RKO (cell line): ENCODE measurements around the gene IL24.
A peak's percentile ranks its signal among the peaks of the same experiment; 100 is the strongest.
"Not testable (repeated sequence)": the region's sequence is repeated elsewhere in the genome, so short reads cannot be mapped to it uniquely, and the experiment has no call there.

ENCODE experiments used
- DNase-seq: peaks from one replicate; pipeline ENCODE4 v3.0.0-alpha.2; 2016; ENCODE audit warnings: low spot score

The IL24 gene

DNA sequence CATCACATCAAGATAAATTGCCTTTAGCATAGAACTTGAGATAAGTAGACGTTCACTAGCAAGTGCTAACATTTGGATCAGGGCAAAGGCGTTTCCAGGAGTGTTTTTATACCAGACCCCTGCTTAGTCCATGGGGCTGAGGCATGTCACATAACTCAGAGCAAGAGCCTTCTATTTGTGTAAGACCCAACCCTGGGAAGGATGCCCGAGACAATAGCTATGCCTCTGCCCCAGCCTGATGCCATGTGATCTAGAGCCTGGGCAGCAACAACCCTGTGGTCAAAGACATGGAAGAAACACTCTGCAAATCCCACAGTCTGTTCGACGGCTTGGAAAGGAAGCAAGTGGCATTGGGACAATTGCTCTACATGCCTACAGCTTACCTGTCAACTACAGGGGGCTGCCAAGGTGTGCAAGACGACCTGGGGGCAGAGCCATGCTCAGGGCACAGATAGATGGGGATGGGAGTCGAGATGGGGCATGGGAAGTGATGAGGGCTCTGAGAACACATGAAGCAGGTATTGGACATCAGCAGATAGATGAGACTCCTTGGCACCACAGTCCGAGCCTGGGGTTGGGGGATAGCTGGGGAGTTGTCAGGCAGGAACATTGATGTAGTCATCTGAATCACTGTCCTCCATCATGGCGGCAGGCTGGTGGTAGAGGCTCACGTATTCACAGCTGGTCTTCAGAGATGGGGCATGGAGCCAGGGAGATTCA is 7.3 kb downstream of the IL24 start:
- no peak for DNase-seq

DNA sequence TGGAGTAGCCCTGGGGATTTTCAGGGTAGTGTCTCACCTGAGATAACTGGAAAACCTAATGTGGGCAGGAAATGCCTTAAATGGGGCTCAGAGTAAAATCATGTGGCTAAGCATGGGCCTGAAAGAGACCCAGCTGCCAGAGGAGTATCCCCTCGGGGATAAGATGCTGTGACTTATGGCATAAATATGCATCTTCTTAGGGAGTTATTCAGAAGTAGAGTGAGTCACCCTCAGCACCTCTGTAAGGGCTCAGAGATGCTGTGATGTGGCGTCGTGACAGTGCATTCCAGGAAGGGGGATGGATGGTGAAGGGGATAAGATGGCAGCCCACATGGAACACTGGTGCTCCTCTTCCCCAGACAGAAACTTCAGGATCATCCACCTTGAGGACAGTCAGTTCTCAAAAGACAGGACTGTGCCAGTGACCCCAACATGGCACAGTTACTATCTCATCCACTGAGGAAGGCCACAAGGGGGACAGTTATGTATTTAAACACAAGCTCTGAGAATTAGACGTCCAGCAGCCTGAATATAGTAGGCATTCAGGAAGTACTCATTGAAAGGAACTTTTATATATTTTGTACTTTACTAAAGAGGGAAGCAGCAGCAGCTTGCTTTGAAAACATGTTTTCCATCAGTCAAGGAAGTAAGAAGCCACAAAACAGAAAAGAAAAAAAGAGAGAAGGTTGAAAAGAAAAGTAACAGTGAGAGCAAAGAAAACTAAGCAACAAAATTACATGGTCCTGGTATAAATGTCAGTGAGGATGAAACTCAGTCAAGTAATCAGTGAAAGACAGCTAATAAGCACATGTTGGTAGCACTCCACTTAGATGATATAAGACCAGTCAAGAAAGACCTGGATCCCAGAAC is 8.3 kb downstream of the IL24 start:
- peak; percentile 63 for DNase-seq

- no peak for DNase-seq
These were observed 10.2 kb downstream of the IL24 start for GRCh38 chr1:206907304-206907991.

GRCh38 chr1:206908038-206908437 is 10.8 kb downstream of the IL24 start:
- DNase-seq, result no peak

GRCh38 chr1:206909161-206909882 is 12.1 kb downstream of the IL24 start:
- no peak for DNase-seq

- no peak for DNase-seq
These were observed 12.7 kb downstream of the IL24 start for GRCh38 chr1:206909883-206910318.

DNA sequence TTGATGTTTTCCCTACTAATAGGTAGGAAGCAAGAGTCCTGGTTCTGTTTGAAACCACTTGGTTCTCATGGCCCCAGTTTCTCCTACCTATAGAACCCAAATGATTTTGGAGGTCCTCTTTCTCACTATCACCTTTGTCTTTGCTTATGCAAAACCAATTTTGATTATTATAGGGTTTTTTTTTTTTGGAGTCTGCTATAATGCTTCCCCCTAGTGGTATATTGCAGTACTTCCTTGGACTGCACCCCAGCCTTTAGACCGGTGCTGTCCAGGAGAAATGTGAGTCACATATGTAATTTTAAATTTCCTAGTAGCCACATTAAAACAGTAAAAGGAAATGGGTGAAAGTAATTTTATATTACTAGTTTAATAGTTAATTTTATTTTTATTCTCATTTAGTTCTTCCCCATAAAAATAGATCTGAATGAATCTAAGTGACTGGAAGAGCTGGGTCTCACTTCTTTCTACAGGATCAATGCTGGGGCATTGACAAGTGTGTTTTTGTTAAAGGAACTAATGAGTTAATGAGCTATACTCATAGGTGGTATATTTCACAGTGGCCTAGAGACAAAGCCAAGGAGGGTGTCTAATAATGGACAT is 13.9 kb downstream of the IL24 start:
- DNase-seq, result peak; percentile 70

DNA sequence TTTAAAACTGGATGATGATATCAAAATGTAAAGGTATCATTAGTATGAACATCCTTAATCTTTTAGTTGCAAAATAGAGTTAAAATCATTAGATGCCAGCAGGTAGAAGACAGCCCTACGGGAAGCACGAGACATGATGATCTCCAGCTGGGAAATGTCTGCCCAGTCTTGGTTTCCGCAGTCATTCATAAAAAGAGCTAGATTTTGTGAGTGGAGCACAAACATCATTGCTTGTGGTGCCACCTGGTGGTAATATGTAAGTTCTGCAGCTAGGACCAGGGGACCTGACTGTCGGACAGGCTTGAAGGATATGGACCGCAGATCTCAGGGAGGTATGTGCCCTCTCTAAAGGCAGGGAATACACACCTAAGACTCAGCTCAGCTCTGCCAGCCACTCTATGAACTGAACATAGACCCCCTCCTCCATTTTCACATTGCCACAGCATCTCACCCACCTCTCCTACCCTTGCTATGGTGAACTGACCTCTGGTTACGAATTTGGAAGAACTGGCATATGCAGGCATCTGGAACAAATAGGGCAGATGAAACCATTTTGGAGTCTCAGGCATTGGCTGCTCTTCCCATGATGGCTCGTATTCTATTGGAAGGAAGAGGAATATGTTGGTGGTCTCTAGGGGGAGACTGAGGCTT is 15.3 kb downstream of the IL24 start:
- DNase-seq, result peak; percentile 68

- no peak for DNase-seq
These were observed 16.7 kb downstream of the IL24 start for GRCh38 chr1:206913766-206914537.

- no peak for DNase-seq
These were observed 17.9 kb downstream of the IL24 start for GRCh38 chr1:206915030-206915735.

GRCh38 chr1:206916000-206916709 is 18.9 kb downstream of the IL24 start:
- no peak for DNase-seq

DNA sequence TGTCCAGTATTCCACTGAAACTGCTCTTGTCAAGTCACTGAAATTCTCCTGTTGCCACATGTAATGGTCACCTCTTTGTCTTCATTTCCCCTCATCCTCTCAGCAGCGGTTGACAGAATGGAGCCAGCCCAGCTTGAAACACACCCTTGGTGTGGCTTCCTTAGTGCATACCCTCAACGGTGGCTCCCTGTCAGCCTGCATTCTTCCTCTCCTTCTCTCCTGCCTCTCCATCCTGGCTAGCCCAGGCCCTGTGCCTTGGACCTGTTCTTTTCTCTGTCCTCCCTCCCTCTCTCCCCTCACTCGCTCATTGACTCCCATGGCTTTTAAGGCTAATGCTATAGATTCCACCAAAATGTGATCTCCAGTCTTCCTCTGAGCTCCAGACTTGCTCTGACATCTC is 20.8 kb downstream of the IL24 start:
- no peak for DNase-seq

DNA sequence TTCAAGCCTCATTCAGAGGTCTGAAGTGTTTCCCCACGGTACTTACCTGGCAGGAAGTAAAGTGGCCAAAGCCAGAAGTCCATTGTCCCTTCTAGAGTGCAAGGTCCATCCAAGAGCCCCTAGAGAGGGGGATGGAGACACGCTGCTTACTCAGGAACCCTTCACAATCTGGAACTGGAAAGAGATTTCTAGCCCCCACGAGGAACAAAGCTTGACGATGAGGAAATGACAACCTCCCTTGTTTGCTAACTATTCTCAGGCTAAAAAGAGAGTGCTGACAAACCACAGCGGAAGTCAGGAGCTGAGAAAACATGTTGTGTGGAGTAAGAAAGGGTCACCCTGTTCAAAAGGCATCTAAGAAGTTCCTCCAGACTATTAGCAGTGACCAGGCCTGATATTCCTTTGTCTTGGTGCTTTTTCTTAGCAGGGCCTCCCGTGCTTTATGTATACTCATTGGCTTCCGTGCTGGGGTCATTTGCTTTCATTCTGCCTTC is 24.6 kb downstream of the IL24 start, which contains the start of gene FCMR:
Gene FCMR, minus strand, starts transcription at position 170 of the 494 bp plus-strand sequence. Its CDS starts 87 bp downstream, at position 83.
- no peak for DNase-seq

DNA sequence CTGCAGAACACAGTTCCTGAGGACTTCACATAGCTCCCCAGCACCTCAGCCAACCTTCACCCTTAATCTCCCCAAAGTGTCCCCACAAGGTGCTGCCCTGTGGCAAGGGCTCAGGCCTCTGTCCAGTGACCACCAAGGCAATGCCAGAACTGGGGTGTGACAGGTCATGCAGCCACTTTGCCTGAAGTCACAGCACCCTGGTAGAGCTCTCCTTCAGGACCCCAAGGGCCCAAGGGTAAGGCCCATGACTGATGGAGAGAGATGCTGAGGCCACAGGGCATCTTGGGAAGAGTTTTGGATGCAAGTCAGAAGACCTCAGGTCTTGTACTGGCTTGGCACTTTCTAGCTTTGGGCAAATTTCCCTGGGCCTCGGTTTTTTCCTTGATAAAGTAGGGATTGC is 25.3 kb downstream of the IL24 start:
- no peak for DNase-seq

- no peak for DNase-seq
These were observed 26.0 kb downstream of the IL24 start for GRCh38 chr1:206923009-206923960.

DNA sequence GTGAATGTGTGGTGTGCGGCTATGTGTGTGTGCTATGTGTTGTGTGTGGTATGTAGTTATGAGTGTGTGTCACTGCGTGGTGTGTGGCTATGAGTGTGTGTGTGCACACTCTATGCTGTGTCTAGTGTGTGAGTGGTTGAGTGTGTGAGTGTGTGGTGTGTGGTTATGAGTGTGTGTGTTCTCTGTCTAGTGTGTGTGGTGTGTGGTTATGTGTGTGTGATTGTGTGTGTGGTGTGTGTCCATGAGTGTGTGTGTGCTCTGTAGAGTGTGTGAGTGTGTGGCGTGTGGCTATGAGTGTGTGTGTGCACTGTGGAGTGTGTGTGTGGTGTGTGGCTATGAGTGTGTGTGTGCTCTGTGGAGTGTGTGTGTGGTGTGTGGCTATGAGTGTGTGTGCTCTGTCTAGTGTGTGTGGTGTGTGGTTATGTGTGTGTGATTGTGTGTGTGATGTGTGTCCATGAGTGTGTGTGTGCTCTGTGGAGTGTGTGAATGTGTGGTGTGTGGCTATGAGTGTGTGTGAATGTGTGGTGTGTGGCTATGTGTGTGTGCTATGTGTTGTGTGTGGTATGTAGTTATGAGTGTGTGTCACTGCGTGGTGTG is 26.8 kb downstream of the IL24 start:
- DNase-seq, result not testable (repeated sequence)

- no peak for DNase-seq
These were observed 27.4 kb downstream of the IL24 start for GRCh38 chr1:206924592-206925105.
